RPMI7951 (cell line): ENCODE results near the gene JPH2. TPM values are rescaled to one million over a fixed set of nuclear protein-coding genes. Genes with fewer than 3 reads are reported as not detected.

ENCODE experiments used
- DNase-seq: peaks from one replicate; pipeline ENCODE4 v3.0.0-alpha.2; 2012; ENCODE audit warnings: low read depth
- total RNA-seq: library from RNA; depleted of rRNA; stranded (reverse); fragments of >200 nt; shearing (Covaris generic); gene quantifications from 2 replicates; pipeline ENCODE4 v1.2.3, GENCODE V29; 2014

The JPH2 gene
- total RNA-seq, 1 experiment from 2014 or later, result 16.0 TPM

DNA sequence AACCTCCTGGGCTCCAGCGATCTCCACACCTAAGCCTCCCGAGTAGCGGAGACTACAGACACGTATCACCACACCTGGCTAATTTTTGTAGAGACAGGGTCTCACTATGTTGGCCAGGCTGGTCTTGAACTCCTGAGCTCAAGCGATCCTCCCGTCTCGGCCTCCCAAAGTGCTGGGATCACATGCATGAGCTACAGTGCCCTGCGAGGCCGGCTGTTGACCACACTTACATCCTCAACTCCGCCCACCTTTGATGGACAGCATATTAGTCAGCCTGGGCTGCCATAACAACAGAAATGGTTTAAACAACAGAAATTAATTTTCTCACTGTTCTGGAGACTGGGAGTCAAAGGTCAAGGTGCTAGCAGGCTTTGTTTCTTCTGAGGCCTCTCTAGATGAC lies 107.7 kb downstream of the JPH2 start:
- peak; percentile 79 for DNase-seq

DNA sequence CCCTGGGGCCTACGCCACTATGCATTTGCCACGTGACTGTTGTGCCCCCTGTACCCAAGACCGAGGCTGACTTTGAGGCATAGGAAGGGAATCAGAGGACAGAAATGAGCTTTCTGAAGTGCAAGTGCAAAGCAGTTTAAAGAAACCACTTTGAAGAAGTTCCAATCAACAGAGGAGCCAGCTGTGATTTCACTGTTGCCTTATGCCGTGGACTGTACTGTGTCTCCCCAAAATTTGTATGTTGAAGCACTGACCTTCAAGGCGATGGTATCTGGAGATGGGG lies 111.1 kb downstream of the JPH2 start:
- DNase-seq, result no peak

DNA sequence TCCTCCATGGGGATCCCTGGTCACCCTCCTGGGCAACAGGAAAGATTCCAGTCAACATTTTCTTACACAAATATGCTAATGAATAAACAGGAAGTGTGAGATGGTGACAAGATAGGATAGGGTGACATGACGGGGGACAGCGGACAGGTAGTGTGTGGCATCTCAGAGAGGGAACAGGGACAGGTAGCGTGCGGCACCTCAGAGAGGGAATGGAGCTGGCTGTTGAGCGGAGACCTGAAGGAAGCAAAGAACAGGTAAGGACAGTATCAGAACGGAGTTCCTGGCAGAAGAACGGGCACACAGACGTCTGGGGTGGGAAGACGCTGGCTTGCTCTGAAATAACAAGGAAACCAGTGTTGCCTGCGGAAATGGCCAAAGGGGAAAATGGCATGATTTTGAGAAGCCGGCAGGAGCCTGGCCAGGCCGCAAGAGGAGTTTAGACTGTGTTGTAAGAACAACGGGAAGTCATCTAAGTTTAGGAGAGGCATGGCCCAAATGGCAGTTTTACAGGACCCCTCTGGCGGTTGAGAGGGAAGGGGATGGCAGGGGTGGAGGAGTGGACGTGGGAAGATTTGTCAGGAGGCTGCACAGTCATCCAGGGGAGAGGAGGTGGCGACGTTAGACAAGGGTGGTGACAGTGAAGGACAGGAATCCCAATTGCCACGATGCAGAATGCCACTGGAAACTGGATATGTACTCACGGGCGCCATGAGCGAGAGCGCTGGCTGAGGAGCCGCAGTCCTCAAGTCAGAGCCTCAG lies 111.6 kb downstream of the JPH2 start:
- DNase-seq, result peak; percentile 42

DNA sequence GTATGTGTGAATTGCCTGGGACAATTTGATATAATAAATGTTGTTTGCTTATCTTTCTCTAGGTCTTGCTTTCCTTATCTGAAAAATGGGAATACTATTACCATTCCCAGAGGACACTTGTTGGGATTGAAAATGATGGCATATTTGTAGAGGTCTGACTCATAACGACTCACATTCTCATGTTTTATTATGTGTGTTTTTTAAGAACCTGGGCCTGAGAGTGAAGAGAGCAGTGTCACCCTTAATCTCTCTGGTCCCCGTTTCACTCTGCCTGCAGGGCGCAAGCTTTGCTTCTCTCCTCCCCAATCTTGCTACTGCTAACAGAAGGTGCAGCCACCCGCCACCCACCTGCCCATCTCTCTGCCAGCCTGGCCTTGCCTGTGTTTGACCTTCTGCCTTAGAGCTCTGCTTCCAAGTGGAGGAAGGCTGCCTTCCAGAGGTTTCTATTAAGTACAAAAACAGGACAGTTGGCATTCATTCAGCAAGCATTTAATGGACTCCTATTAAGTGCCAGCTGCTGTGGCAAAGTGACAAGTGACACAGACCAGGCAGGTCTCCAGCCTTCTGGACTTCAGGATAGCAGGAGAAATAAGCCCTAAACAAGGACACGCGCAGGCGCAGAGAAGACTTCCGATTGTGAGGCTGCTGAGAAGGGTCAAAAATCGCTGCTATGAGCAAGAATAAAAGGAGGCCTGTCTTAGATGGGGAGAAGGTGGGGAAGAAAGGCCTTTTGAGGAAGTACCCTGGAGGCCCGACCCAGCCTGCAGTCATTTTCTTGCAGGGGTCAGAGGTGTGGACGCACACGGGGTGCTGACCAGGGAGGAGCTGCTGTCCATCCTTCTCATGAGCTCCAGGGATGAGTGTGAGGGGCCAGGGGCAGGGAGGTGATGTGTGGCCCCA lies 112.5 kb downstream of the JPH2 start:
- peak; percentile 74 for DNase-seq

DNA sequence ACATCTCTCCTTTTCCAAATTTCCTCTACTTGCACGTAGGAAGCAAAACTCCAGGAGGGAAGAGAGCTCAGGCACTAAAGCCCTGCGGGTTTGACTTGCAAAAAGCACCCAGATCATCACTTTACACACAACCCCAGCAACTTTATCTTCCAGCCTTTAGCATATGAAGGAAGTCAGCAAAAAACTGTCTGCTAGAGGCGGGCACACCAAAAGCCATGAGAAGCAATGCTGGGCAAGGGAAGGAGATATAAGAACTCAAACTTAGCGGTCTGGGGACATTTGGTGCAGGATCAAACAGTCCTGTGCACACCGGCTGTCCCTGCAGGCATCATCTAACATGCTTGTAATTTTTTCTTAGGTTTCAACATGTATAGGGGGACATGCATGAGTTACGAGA lies 113.3 kb downstream of the JPH2 start:
- DNase-seq, result no peak

DNA sequence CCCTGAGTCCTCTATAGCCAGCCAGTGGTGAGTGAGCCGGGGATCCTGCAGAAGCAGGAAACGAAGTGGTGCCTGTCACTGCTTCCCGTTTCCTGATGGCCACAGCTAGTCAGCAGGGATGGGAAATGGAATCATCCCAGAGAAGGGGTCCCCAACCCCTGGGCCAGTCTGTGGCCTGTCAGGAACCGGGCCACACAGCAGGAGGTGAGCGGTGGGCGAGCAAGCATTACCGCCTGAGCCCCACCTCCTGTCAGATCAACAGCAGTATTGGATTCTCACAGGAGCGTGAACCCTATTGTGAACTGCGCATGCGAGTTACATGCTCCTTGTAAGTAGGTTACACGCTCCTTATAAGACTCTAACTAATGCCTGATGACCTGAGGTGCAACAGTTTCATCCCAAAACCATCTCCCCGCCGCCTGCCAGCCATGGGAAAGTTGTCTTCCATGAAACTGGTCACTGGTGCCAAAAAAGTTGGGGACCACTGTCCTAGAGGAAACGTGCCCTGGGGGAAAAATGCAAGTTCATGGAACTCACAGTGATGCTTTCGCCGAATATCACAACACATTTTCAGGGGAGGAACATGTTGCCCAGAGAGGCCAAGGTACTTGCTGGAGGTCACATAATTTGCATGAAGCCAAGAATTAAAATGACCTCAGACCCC lies 113.8 kb downstream of the JPH2 start:
- no peak for DNase-seq

DNA sequence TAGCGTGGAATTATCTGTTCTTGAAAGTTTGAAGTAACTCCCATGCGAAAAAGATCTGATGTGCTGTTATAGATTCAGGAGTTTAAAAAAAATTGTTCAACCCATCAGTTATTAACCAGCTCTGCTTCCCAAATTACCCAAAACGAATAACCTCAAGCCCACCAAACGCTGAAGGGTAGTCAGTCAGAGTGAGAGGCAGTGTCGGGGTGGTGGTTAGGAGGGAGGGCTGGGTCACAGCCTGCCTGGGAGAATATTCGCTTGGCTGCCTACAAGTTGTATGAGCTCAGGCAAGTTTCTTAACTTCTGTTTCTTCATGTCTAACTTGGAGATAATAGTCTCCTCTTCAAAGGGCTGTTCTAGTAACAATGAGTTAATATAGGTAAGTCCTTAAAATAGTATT lies 114.6 kb downstream of the JPH2 start:
- no peak for DNase-seq

DNA sequence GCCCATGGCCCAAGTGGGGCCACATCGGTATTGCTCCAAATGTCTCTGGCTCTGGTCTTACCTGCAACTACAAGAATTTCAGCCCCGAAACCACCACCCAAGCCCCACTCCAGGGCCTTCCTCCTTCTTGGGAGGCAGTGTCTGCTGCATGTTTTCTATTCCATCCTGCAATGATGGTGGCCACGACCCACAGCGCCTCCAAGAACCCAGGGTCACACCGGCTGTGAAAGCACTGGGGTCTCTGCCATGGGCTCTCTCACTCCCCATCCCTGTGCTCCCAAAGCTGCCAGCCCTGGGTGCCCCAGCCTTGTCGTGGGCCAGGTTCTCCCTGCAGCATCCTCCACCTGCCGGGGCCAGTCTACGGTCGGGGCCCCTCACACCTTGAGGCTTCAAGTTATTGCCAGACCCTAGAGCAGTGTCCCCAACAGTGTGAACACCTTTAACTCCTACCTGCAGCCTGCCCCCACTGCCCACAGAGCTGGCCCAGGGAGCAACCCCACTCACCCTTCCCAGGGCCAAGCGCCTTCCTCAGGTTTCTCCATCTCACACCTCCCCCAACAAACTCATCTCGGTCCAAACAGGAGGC lies 115.4 kb downstream of the JPH2 start:
- DNase-seq, result no peak

DNA sequence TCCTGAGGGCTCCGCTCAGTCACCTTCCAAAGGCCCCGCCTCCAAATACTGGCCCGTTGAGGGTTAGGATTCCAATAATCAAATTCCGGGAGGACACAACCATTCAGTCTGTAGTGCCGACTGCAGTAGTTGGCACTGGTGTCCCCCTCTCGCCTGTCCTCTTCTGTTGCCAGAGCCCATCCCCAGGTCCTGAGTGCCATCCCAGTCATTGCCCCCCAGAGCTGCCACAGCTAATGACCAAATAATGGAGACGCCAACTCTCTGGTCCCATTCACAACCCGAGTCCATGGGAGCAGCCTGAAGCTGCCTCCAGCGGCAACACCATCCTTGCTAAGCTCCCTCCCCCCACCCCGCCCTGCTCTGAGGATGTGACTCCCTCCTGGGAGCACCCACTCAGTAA lies 115.9 kb downstream of the JPH2 start:
- no peak for DNase-seq

DNA sequence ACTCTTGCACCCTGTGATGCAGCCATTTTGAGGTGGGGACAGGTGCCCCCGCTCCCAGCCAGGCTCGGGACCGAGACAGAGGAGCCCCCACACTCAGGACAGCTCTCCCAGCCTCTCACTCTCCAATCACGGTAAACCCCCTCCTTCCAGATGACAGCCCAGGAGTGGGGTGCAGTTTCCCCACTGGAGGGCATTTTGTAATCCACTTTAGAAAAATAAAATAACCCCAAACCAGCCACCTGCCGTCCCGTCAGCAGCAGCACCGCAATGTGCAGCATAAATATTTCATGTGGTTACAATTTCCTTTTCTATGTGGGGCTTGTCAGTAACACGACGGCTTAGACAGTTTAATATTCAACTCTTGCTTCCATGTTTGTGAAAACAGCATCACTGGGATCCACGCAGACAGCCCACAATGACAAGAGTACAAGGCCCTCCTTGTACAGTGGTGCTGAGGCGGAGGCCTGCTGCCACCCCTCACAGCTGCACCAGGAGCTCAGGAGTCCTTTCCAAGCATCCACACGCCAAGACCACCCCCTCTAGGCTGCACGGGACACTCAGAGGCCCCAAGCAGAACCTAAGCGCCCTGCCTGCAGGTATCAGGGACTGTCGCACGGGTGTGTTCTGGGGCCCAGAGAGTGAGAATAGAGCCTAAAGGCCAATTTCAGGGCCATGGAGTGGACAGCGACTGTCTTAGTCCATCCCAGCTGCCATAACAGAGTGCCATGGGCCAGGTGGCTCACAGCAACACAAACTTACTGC lies 116.7 kb downstream of the JPH2 start:
- DNase-seq, result no peak

DNA sequence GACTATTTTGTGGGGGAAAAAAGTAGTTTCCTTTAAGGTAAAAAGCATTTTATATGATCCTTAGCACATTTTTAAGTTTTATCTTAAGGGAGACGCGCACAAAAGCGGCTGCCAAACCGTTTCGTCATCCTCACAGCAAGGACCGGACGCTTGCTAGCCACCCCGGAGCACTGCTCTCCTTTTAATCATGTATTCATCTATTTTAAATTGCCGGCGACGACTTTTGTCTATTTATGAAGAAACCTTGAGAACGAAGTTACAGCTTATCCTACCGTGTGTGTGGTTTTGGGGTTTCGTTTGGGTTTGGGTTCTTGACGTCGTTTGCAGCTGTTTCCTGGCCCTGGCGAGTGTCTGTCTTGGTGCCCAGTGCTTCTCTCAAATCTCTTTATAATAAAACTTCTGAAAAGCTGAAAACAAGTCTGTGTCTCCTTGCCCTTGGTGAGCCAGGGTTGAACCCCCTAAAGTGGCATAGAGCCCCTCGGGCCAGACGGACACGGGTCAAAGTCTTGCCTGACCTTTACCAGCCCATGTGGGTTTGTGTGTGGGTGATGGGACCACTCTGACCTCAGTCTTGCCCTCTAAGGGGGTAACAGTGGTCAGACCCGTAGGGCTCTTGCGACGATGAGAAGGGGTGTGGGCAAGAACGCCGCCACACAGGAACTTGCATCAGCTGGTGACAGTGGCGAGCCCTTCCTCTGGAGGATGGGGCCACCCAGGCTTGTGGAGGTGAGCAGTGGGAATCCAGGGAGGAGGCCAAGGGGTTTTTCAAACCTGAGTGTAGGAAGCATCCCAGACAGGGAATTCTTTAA lies 117.6 kb downstream of the JPH2 start:
- DNase-seq, result peak; percentile 91

DNA sequence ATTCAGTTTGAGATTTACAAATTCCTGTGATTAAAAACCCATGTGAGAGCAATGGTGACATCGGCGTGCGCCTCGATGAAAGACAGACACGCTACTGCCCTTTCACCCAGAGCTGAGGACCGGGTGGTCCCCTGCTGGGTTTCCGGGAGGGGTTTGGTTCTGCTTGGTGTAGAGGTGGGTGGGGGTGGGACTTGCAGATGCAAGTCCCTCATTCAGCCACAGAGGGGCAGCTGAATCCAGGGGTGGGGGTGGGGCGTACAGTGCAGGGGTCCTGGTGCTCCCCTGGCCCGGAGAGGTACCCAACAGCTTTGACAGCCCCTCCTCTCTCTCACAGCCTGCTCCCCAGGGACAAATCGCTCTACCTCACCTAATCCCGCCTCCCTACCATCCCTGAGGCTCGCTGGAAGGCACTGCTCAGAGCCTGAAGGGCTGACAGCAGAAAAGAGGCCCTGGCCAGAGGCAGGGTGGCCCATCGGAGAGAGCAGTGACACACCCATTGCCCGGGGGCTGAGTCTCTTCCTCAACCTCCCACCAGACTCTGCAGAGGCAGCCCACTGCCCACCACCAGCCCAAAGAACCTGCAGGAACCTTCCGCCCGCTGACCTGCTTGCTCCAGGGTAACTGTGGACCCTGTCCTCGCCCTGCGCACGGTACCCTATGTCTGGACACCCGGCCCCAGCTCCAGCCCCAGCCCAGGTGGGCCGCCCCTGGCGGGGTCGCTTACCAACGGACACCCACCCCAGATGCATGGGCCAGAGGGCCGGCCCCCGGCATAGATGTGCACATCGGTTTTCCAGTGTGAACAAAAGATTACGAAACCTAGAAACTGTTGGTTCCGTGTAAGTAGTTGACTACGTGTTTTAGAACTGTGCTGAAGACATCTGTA lies 118.4 kb downstream of the JPH2 start:
- no peak for DNase-seq

DNA sequence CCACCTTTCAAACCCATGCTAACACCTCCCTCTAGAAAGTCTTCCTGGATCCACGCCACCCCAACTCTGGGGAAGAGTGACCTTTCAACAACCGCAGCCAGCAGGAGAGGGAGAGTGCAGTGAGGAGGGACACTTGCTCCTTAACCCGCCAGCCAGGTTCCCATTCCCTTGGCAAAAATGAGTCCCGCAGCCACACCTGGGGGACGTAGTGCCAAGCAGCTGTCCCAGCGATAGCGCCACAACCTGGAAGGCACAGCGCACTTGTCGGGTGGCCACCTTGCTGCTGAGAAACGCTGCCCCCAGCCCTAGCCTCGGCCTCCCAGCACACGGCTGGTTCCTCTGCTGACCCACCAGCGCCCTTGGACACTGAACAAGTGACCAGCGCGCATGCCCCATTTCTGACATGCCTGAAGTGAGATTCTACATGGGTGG lies 119.3 kb downstream of the JPH2 start:
- DNase-seq, result no peak

DNA sequence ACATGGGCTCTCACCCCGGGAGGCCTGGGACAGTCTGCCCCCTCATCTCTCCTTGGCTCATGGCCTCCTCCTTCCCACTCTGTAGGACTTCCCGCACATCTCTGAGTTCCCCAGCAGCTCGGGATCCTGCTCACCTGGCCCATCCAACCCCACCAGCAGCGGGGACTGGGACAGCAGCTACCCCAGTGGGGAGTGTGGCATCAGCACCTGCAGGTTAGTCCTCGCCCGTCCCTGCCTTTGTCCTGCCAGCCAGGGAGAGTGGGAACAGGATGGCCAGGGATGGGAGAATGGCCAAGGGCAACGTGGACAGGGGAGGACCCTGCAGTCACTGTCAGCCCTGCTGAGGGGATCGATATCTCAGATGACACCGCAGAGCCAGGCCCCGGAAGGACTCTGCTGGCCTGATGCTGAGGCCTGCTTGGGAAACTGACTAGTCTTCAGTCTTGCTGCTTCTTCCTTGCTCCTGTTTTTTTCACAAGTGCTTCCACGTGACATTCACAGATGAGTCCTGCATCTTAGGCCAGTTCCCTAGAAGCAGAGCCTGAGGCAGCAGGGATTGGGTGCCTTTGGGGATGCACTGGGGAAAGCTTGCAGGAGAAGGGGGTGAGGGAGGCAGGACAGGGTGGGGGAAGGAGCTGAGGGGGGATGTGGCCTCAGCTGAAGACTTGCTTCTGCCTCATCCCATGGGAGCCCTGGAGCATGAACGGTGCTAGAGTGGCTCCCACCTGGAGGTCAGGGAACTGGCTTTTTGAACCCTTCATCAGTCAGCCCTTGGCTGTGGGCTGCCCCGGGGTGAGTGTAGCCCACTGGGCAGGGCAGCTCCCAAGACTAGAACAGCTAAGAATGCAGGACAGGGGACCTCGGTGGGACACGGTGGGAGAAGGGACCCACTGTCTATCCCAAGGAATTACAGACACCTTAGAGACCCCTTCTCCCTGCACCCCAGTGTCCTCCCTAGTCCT lies 120.1 kb downstream of the JPH2 start:
- DNase-seq, result no peak

DNA sequence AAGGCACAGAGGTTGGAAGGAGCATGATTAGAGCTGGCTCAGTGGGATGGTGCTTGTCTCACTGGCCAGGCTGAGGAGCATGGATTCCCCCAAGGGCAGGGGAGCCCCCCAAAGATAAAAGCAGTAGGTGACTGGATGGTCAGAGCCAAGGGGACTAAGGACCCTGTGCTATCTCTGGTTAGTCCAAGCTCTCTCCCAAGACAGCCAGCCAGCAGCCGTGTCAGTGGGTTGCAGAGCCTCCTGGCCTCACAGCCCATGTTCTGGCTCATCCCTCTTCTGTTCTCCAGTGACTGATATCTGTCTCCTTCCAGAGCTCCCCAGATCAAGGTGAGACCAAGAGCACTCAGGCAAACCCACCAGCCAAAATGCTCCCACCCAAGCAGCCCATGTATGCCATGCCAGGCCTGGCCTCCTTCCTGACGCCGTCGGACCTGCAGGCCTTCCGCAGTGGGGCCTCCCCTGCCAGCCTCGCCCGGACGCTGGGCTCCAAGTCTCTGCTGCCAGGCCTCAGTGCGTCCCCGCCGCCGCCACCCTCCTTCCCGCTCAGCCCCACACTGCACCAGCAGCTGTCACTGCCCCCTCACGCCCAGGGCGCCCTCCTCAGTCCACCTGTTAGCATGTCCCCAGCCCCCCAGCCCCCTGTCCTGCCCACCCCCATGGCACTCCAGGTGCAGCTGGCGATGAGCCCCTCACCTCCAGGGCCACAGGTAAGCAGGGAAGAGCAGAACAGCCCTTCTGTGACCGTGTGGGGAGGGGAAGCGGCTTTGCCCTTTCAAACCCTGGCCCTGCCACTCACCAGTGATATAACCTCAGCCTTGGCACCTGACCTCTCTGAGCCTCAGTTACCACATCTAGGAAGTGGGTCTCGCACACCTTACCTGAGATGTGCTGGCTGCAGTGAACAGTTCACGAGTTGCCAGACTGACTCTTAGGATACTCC lies 121.3 kb downstream of the JPH2 start:
- DNase-seq, result no peak

DNA sequence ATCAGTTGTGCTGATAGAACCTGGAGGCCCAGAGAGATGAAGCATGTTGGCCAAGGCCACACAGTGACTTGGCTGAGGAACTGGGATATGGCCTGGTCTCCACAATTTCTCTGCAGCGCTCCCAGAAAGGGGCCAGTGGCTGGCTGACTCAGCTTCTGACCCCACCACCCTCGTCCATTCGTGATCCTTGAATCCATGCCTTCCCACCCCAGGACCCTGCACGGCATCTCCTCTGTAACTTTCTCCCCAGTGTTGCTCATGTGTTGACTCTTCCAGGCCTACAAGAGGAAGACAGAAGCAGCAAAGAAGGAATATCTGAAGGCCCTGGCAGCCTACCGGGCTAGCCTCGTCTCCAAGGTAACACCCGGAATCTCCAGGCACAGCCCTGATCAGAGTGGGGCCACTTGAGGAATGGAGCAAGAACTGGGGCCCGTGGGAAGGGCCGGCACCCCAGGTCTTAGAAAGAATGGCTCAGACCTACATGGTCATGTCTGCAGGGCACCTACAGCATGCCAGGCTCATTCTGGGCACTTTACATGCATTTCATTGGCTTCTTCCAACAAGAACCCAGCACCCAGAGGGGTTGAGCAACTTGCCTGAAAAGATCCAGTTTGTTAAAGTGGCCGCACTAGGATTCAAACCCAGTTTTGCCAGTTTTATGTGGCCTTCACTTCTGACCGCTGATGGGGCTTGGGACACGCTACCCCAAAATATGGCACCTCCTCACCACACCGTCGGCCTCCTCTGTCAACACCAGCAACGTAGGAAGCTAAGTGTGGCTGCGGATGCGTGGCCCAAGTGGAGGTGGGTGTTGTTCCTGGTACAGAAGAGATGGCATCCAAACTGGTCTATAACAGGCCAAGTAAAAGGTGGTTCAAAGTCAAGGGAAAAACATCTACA lies 122.2 kb downstream of the JPH2 start:
- DNase-seq, result no peak
